ENCODE measurements around the gene MRPS26. TPM values are rescaled to one million over a fixed set of nuclear protein-coding genes. Genes with fewer than 3 reads are reported as not detected.
A peak's percentile ranks its signal among the peaks of the same experiment; 100 is the strongest.

MRPS26 gene
- total and polyA plus RNA-seq, 2 of the 13 experiments (the other 11 are each of a cell fraction or from before 2014, with no cell fraction given) = 89.8 to 187 TPM

GRCh38 chr20:3080939-3081388 lies 35.1 kb downstream of the MRPS26 start (continued):
- no peak for TF ChIP-seq HNF1B (CRISPR knock-in tag; IDR thresholded peaks at IDR 0.05)
- TF ChIP-seq, protein P1, sequence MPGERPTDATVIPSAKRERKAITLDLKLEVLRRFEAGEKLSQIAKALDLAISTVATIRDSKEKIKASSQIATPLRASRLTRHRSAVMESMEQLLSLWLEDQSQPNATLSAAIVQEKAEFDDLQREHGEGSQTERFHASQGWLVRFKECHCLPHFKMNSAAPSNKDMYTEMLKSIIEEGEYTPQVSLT (CRISPR knock-in tag; IDR thresholded peaks at IDR 0.05; ENCODE audit: borderline replicate concordance, low read depth) = no peak
- TF ChIP-seq PITX1 (CRISPR knock-in tag; IDR thresholded peaks at IDR 0.05) = no peak
- no peak for TF ChIP-seq KLF13 (CRISPR knock-in tag; IDR thresholded peaks at IDR 0.05)
- peak; percentile 77 for TF ChIP-seq PPARG (CRISPR knock-in tag; conservative IDR thresholded peaks at IDR 0.05)
- TF ChIP-seq PREB (CRISPR knock-in tag; IDR thresholded peaks at IDR 0.05) = no peak
- TF ChIP-seq AGO2 (optimal IDR thresholded peaks at IDR 0.05; ENCODE audit: low read depth, low read length) = no peak
- no peak for TF ChIP-seq BRCA1 (CRISPR knock-in tag; IDR thresholded peaks at IDR 0.05)
- TF ChIP-seq, protein P2, sequence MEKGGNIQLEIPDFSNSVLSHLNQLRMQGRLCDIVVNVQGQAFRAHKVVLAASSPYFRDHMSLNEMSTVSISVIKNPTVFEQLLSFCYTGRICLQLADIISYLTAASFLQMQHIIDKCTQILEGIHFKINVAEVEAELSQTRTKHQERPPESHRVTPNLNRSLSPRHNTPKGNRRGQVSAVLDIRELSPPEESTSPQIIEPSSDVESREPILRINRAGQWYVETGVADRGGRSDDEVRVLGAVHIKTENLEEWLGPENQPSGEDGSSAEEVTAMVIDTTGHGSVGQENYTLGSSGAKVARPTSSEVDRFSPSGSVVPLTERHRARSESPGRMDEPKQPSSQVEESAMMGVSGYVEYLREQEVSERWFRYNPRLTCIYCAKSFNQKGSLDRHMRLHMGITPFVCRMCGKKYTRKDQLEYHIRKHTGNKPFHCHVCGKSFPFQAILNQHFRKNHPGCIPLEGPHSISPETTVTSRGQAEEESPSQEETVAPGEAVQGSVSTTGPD (CRISPR knock-in tag; IDR thresholded peaks at IDR 0.05) = no peak
- no peak for TF ChIP-seq ZKSCAN1 (IDR thresholded peaks at IDR 0.05; ENCODE audit: low read length)
- TF ChIP-seq, protein P3, sequence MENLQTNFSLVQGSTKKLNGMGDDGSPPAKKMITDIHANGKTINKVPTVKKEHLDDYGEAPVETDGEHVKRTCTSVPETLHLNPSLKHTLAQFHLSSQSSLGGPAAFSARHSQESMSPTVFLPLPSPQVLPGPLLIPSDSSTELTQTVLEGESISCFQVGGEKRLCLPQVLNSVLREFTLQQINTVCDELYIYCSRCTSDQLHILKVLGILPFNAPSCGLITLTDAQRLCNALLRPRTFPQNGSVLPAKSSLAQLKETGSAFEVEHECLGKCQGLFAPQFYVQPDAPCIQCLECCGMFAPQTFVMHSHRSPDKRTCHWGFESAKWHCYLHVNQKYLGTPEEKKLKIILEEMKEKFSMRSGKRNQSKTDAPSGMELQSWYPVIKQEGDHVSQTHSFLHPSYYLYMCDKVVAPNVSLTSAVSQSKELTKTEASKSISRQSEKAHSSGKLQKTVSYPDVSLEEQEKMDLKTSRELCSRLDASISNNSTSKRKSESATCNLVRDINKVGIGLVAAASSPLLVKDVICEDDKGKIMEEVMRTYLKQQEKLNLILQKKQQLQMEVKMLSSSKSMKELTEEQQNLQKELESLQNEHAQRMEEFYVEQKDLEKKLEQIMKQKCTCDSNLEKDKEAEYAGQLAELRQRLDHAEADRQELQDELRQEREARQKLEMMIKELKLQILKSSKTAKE (CRISPR knock-in tag; IDR thresholded peaks at IDR 0.05; ENCODE audit: borderline replicate concordance) = no peak
- no peak for TF ChIP-seq CCDC6 (CRISPR knock-in tag; IDR thresholded peaks at IDR 0.05)
- TF ChIP-seq TCF7L2 (IDR thresholded peaks at IDR 0.05; ENCODE audit: low read depth, low read length) = no peak
- TF ChIP-seq TP53 (CRISPR knock-in tag; conservative IDR thresholded peaks at IDR 0.05) = no peak
- TF ChIP-seq HMGA1 (CRISPR knock-in tag; conservative IDR thresholded peaks at IDR 0.05) = no peak
- TF ChIP-seq ELK4 (CRISPR knock-in tag; IDR thresholded peaks at IDR 0.05; ENCODE audit: borderline replicate concordance) = no peak
- no peak for TF ChIP-seq AHR (CRISPR knock-in tag; IDR thresholded peaks at IDR 0.05)
- no peak; the same call in 1 of the 2 replicates for TF ChIP-seq FOXP4 (CRISPR knock-in tag; IDR thresholded peaks at IDR 0.05)
- TF ChIP-seq EED (CRISPR knock-in tag; IDR thresholded peaks at IDR 0.05) = no peak
- no peak for TF ChIP-seq ELF4 (CRISPR knock-in tag; IDR thresholded peaks at IDR 0.05; ENCODE audit: borderline replicate concordance)
- no peak for TF ChIP-seq ZEB1 (IDR thresholded peaks at IDR 0.05; ENCODE audit: insufficient replicate concordance, low read depth)
